Epithelial cell of prostate (primary cell): Measurements from ENCODE around the gene GMPPB.
"Not testable (repeated sequence)": the region's sequence is repeated elsewhere in the genome, so short reads cannot be mapped to it uniquely, and the experiment has no call there.

Experiments used
- DNase-seq: peaks from one replicate; pipeline ENCODE4 v3.0.0-alpha.2; 2011; ENCODE audit warnings: low read depth, low spot score
- H3K27ac ChIP-seq: fragments of 450-650 bp; 2 replicates; pipeline ENCODE4 v1.5.1; 2017; ENCODE audit warnings: mild to moderate bottlenecking

The GMPPB gene

DNA sequence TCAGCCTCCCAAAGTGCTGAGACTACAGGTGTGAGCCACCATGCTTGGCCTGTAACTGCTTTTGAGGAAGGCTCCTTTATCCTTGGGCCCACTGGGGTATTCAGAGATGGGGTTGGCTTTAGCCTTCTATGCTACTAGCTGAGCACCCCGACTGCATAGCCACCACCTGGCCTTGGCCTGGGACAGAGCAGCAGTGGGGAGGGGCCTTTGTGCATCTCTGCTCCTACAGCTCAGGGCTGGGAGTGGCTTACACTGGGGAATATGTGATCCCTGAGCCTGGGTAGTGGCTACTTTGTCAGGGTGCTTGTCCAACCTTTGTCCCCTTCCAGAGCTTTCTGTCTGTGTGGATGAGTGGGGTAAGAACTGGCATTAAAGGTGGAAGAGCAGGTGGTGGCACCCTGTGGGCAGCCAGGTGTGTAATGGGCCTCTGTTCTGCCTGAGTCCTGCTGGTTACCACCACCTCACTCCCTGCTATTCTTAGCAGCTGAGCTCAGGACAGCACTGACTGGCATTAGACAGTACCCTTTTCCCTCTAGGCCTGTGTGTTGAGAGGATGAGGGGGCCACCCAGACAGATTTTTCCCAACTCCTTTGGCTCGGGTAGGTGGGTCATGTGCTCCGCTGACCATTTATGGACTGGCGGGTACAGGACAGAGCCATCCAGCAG lies 28.3 kb downstream of the GMPPB start:
- not testable (repeated sequence) for DNase-seq, H3K27ac ChIP-seq

DNA sequence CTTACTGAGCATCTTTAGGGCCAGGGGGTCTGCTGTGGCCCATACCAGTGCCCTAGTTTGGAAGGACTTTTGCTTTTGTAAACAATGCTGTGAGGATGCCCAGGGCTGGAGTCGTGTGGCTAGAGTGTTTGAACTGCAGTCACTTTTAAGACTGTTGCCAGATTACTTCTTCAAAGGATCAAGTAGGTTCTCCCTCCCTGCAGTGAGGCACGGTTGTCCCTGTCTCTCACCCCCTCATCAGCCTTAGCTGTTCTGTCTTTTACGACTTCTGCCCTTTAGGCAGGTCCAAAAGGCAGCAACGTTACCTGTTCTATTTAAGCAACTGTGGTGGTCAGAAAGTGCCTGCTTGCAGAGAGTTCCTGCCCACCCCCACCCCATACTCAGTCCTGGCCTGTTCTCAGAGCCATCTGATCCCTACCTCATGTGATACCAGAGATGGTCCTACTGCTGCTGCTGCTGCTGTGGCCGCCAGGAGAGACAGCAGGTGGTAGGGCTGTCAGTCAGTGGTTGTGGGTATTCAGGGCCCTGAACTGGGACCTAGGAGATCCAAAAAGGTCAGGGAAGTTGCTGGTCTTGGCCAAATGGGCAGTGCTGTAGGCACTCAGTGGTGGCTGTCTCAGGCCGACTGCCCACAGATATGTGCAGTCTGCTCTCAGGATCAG lies 29.2 kb downstream of the GMPPB start:
- not testable (repeated sequence) for H3K27ac ChIP-seq, DNase-seq

DNA sequence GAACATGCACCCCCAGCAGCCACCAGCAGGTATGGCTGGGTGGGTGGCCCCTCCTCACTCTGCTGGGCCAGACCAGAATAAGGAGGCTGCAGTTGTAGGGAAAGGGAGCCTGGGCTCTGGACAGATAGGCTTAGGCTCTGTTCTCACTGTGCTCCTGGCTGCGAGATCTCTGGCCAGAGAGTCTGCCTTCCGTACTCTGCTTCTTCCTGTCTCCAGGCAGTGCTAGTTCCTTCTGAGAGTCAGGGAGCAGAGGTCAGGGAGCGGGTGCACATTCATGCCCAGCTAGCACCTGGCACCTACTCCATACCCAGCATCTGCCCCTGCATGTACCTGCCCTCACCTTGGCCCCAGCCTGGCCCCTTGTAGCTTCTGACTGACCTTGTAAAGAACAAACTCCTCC lies 32.3 kb downstream of the GMPPB start:
- H3K27ac ChIP-seq, DNase-seq: not testable (repeated sequence)

DNA sequence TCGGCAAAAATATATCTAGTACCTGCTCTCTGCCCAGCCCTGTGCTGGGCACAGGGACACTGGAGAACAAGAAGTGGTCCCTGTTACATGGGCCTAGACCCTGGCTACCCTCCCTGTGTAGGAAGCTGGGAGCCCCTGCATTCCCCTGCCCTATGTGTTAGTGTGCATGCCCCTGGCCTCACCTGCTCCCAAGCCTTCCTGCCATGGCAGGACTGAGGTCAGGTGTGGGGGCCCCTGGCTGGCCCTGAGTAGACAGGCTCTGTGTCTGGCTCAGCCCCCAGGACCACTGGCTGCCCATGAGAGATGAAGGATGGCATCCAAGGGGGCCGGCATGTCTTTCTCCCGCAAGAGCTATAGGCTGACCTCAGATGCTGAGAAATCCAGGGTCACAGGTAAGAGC lies 32.9 kb downstream of the GMPPB start:
- H3K27ac ChIP-seq, DNase-seq: not testable (repeated sequence)

DNA sequence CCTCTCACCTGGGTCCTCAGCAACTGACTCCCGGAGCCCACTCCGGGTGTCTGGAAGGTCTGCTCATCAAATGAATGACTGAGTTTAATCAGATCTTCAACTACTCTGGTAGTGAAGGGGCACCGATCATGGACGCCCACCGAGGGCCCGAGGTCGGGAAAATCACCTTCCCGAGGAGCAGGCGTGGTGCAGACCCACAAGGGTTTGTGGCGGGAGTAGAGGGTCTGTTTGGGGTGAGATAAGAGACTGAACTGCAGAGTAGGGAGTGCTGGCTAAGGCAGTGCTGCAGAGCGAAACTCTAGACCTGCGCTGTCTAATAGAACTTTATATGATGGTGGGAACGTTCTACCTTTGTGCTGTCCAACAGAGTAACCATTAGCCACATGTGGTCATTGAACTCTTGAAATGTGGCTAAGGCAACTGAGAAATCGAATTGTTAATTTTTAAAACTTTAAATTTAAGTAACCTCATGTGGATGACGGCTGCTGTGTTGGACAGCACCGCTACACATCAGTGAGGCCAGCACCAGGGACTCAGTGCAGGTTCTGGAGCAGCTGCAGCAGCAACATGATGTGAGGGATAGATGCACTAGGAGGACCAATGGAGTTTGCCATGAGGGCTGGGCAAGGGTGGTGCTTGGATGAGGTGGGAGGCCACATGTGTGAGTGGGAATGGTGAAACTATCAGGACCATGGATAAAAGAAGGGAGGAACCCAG lies 33.7 kb downstream of the GMPPB start:
- H3K27ac ChIP-seq, result peak overlapping the region; percentile 17
- DNase-seq, result not testable (repeated sequence)

DNA sequence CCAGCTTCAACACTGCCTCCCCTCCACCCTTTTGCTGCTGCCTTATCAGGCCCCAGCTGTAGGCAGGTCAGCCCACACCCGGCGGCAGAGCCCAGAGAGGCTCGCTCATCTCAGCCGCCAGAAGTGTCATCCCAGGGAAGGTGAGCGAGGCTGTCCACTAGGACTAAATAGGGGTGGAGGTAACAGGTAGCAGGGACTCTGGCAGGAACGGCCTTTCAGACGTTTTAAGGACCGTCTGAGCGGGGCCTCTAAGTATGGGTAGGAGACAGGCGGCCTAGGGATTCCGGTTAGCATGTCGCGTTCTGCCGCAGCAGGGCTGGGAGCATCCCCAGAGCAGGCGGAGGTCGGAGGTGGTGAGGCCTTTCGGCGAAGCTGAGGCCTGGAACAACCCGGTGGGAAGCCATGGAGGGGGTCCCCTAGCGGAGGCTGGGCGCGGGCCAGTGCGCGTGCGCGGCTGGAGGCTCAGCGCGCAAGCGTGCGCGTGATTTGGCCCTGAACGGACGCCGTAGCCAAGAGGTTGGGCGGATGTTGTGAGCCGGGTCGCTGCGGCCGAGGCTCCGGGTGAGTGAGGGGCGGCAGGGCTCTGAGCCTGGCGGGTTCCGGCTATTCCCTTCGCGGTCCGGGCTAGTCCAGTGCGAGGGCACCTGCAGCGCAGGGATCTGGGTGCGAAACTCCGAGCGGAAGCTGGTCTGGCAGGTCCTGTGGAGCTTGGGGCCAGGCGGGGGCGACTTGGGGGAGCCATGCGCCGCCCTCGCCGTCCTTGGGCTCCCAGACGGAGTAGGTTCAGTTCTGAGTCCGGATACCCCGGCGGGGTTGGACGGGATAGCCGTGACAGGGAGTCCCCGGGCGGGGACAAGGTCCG lies 34.5 kb downstream of the GMPPB start, which contains the start of the genes MST1 and RNF123:
Gene MST1, minus strand, starts transcription at position 429 of the 862 bp plus-strand sequence. CDS start 783 bp downstream, outside the sequence.
Gene RNF123, plus strand, starts transcription at position 512 of the 862 bp plus-strand sequence. CDS start 1,609 bp downstream, outside the sequence.
- peak within 1 kb of the TSS; percentile 17 for H3K27ac ChIP-seq
- DNase-seq, result no peak

DNA sequence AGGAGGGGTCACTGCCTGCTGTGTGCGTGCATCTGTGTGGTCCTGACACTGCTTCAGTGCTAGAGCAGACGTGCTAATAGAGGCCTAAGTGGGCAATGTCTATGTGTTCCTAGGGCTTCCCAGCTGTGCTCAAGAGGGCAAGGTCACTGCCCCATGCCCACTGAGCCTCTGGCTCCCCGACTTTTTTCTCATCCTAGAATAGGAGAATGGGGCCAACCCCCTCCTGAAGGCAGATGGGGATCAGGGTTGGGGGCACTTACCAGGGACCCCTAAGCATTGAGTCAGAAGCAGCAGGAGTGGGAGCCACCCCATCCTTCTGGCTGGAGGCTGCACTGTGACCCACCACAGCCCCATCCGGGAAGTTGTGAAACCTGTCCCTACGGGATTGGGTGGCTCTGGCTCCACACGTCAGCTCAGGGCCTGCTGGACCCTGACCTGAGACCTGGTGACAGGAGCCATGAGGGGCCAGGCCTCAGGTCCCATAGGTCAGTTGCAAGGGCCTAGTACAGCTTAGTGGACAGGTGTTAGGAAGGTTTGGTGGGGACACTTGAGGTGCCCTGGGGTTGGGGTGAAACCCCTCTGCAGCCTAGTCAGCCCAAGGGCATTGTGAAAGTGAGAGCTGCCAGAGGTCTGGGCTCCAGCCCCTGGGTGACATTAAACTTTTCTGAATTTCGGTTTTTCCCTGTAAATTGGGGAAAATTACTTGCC lies 35.3 kb downstream of the GMPPB start:
- DNase-seq, result not testable (repeated sequence)
- H3K27ac ChIP-seq, result peak overlapping the region; percentile 17

DNA sequence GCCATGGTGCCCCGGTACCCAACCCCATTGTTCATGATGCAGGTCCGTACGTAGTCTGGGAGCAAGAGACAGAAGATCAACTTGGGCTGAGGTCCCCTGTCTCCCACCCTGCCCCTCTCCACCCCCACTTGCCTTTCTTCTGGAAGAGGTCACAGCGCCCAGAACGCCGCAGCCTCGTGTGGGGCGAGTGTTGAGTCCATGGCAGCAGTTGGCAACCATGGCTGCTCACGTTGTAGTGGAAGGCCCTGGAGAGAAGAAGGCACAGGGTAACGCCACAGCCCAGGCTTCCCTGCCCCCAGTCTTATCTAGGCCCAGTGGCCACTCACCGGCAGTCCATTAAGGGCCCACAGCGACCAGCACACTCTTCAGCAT lies 36.3 kb downstream of the GMPPB start:
- H3K27ac ChIP-seq, result not testable (repeated sequence)

DNA sequence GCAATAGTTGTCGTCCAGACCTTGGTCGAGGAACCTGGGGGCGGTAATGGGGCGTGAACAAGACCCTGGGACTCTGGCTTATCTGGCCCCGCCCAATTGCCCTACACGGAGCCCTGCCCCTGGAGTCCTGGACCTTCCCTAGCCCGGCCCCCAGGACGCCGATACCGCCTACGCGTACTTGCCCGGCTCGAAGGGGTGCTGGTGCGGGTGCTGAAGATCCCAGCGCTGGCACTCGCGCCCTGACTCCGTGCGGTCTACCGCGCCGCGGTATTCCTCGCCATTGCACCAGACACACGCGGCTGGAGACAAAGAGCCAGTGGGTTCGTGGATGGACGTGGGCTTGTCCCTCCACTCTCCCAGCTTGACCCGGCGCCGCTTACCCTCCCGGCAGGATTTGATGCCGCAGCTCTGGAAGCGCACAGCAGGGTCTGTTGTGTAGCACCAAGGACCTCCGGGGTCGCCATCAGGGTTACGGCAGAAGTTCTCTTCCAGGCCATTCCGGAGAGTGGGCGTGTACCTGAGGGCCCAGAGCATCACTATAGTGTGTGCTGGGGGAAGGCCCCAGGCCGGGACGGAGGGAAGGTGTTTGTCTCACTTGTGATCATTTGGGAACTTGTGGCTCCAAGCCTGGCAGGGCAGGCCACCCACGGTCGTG lies 36.9 kb downstream of the GMPPB start:
- not testable (repeated sequence) for DNase-seq, H3K27ac ChIP-seq

More for the DNA sequence above, 36.3 kb downstream of the GMPPB start:
- DNase-seq, result not testable (repeated sequence)

DNA sequence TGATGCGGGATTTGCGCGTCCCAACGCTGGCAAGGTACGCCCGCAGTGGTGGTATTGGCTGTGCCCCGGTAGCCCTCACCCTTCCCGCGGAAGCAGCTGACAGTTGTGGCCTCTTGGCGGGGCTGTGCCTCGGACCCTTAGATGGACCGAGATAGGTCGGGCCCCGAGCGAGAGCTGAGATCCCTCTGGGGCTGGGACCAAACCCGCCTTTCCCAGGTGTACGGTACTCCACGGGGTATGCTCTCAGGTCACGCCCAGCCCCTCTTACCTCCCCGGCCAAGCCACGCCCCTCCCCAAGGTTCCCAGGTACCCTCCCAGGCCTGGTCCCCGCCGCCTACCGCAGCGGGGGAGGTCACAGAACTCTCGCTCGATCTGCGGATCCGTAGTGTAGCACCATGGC lies 37.4 kb downstream of the GMPPB start:
- not testable (repeated sequence) for H3K27ac ChIP-seq, DNase-seq

DNA sequence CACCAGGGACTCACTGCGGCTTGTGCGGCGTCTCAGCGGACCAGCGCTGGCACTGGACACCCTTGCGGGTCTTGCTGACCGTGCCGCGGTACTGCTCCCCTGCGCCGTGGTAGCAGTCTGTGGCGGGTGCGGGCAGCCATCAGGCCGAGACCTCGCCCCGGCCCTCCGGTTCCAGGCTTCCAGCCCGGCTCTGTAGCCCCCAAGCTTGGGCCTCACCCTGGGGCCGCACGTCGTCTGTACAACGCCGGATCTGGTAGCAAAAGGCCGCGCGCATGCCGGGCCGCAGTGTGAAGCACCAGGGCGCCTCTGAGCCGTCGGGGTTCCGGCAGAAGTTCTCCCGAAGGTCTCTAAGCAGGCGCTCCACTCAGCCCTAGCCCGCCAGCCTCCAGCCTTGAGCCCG lies 37.9 kb downstream of the GMPPB start:
- H3K27ac ChIP-seq, DNase-seq: not testable (repeated sequence)

DNA sequence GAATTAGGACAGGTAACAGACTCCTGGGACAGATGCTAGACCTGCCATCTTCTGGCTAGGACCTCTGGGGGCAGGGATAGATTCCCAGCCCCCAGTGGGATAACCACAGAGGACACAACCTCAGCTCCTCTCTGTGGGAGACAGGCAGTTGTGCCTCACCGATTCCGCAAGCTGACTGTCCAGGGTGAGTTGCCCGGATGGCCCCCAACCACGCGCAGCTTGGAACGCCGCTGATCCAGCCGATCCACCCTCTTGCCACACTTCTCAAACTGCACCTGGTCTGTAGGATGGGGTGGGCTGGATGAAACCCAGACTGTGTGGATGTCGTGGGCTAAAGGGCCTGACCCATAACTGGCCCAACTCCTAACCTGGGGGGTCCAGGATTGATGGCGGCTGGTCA lies 38.6 kb downstream of the GMPPB start:
- DNase-seq, H3K27ac ChIP-seq: not testable (repeated sequence)

DNA sequence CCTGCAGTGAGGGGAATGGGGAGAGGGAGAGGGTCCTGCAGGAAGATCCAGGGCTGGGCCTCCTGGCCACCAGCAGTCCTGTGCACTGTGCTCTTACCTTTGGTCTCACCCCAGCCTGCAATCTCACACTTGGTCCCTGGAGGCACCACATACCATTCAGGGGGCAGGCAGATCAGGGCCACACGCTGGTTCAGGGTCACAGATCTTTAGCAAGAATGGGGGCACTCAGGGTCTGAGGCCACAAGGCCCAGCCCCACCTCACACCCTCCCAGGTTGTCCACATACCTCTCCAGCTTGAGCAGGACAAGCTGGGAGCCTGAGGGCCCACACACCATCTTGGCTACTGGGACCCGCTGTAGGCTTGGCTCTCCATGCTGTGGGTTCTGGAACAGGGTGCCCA lies 39.3 kb downstream of the GMPPB start:
- not testable (repeated sequence) for DNase-seq

DNA sequence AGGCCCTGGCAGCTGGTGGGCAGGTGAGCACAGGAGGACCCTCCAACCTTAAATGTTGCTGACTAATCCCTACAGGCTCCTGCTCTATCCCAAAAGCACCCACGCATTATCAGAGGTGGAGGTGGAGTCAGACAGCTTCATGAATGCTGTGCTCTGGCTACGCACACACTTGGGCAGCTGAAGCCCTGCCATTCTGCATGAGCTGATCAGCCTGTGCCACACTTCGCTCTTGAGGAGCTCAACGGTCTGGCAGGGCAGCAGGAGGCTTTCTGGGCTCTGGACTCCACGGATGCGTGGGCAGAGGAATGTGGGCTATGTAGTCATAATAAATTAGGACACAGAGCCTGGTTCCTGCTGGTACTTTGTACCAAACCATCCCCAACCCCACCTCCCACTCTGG lies 40.6 kb downstream of the GMPPB start:
- H3K27ac ChIP-seq, result no peak overlapping the region
- no peak for DNase-seq

More for the DNA sequence above, 39.3 kb downstream of the GMPPB start:
- H3K27ac ChIP-seq, result not testable (repeated sequence)

DNA sequence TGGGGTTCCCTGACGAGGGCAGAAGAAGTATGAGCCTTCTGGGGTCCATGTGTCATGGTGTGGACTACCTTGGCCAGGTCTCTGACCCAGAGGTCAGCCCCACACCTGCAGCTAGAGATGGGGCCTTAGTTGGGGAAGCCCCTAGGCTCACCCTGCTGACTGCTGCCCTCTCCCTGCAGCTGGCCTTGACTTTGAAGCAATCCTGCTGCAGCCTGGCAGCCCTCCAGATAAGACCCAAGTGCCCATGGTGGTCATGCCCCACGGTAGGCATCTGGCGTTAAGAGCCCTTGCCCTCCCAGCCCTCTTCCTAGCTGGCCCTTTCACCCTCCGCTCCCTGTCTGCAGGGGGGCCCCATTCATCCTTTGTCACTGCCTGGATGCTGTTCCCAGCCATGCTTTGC lies 42.2 kb downstream of the GMPPB start:
- DNase-seq, result no peak
- no peak overlapping the region for H3K27ac ChIP-seq

DNA sequence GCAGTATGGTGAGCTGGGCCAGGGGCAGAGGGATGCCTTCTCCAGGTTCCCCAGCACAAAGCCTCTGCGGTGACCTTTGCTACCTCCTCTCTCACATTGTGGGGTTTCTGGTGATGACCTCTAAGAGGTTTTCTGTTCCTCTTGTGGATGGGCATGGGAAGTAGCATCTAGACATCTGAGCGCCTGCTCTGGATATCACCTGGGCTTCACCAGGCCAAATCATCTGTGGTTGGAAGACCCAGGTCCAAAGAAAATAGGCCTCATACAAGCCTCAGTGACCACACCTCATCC lies 42.6 kb downstream of the GMPPB start:
- DNase-seq, result no peak
- H3K27ac ChIP-seq, result no peak overlapping the region

DNA sequence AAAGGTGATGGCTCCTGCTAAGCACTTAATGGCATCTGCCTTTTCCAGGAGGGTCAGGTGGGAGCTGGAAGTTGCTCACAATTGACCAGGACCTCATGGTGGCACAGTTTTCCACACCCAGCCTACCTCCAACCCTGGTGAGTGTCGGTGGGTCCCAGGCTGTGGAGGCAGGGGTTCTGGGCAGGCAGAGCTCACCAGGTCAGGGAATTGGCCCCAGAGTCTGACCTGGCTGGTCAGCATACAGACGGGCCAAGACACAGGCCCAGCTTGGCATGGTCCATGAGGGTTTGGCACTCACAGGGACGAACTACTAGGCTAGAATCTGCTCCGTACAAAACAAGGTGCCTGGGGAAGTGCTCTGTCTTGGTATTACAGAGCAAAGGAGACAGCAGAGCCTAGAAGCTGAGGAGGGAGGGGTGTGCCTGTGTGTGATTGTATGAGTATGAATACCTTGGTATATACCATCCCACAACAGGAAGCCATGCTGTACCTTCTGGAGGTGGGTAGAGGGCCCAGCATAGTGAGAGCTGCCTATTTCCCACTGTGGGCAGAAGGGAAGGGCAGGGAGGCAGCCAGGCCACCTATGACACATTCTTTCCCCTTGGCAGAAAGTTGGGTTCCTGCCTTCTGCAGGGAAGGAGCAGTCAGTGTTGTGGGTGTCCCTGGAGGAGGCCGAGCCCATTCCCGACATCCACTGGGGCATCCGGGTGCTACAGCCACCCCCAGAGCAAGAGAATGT lies 43.1 kb downstream of the GMPPB start:
- no peak overlapping the region for H3K27ac ChIP-seq
- no peak for DNase-seq

DNA sequence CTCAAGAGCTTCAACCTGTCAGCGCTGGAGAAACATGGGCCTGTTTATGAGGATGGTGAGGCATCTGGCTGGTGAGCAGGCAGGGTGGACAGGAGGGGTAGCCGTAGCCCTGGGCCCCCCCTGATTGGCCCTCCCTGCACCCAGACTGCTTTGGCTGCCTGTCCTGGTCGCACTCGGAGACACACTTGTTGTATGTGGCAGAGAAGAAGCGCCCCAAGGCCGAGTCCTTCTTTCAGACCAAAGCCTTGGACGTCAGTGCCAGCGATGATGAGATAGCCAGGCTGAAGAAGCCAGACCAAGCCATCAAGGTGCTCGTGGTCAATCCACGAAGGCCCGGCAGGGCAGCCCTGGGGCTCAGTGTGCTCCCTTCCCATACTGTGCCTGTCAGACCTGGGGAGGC lies 47.8 kb downstream of the GMPPB start:
- no peak overlapping the region for H3K27ac ChIP-seq
- no peak for DNase-seq
